Left cardiac atrium (tissue), 4 donors: ENCODE results near the gene NUCB2. TPM values are rescaled to one million over a fixed set of nuclear protein-coding genes. Genes with fewer than 3 reads are reported as not detected.
A peak's percentile ranks its signal among the peaks of the same experiment; 100 is the strongest.

ENCODE experiments used
- ATAC-seq, 2 donors: fragments of 200-7000 bp; cut with Tn5 transposase; one replicate each; pipeline ENCODE4 v1.9.1; 2020; ENCODE audit warnings: mild to moderate bottlenecking in 2 of 2, moderate library complexity in 2 of 2
- DNase-seq: peaks from one replicate; pipeline ENCODE4 v3.0.0-alpha.2; 2020
- intact Hi-C, 2 donors: fragments of 100-400 bp; cut with DNase I; formaldehyde crosslinking; loops; one replicate each; pipeline versions ENCODE4 v1.14.1 to v1.15.1; 2022 to 2023
- total RNA-seq, 2 donors: library from RNA; stranded (reverse); fragmentation: NEBNext Ultra II Directional; extraction: Animal tissue kit (Norgen Biotek cat#: 25700); gene quantifications; one replicate each; pipeline ENCODE4 v1.2.1, GENCODE V29; 2021
- donor health status: DM: no; HTN: yes; CAD: no.
- donor health status: DM: no; HTN: yes; CAD: no; lungs with severe emphysema.
- donor health status: DM: yes; HTN: yes; CAD: no.
- donor health status: Dilated cardiomyopathy.

The NUCB2 gene
- total RNA-seq, 2 donors from 2014 or later, result 135 to 145 TPM

GRCh38 chr11:17313349-17314231 is 37.1 kb downstream of the NUCB2 start:
- no peak for ATAC-seq
- intact Hi-C loops, result no loop called here
- no peak for DNase-seq

GRCh38 chr11:17314232-17314547 is 37.7 kb downstream of the NUCB2 start:
- DNase-seq, result no peak
- no peak for ATAC-seq
- intact Hi-C loops, result no loop called here

- intact Hi-C loops, result no loop called here
- DNase-seq (no peak), ATAC-seq (no peak)
Observed at GRCh38 chr11:17314904-17315426, 38.4 kb downstream of the NUCB2 start.

GRCh38 chr11:17328871-17329494 is 52.4 kb downstream of the NUCB2 start:
- intact Hi-C loops, result no loop called here
- DNase-seq, result no peak
- no peak for ATAC-seq

- intact Hi-C loops, result no loop called here
- no peak for DNase-seq
- no peak for ATAC-seq
Observed at GRCh38 chr11:17331669-17332068, 55.1 kb downstream of the NUCB2 start.

GRCh38 chr11:17333799-17334586 is 57.5 kb downstream of the NUCB2 start:
- intact Hi-C loops, result no loop called here
- ATAC-seq (peak; percentile 86), DNase-seq (peak; percentile 28)

- no peak for ATAC-seq
- intact Hi-C loops, result no loop called here
- DNase-seq, result no peak
Observed at GRCh38 chr11:17343257-17343656, 66.7 kb downstream of the NUCB2 start.

- DNase-seq (no peak), ATAC-seq (peak in 1 of 2 donors; percentile 92)
- intact Hi-C loops, result no loop called here
Observed at GRCh38 chr11:17343907-17344306, 67.4 kb downstream of the NUCB2 start.

- intact Hi-C loops, result no loop called here
- DNase-seq (no peak), ATAC-seq (no peak)
Observed at GRCh38 chr11:17347676-17348075, 71.1 kb downstream of the NUCB2 start.

- DNase-seq, result no peak
- intact Hi-C loops, result no loop called here
- ATAC-seq, result no peak
Observed at GRCh38 chr11:17350455-17351171, 74.1 kb downstream of the NUCB2 start.

- no peak for ATAC-seq
Observed at GRCh38 chr11:17351172-17351509, 74.6 kb downstream of the NUCB2 start.

GRCh38 chr11:17351510-17352176 is 75.1 kb downstream of the NUCB2 start, which contains the start of gene NCR3LG1:
Gene NCR3LG1, plus strand, starts transcription at chr11:17351800. Its CDS starts 170 bp downstream, at chr11:17351970.
- intact Hi-C loops, result no loop called here
- DNase-seq (peak; percentile 77), ATAC-seq (peak; percentile 61 to 72)

More at GRCh38 chr11:17351172-17351509, 74.6 kb downstream of the NUCB2 start:
- DNase-seq, result no peak
- intact Hi-C loops, result no loop called here

GRCh38 chr11:17352950-17353820 is 76.6 kb downstream of the NUCB2 start:
- intact Hi-C loops, result no loop called here
- ATAC-seq (peak; percentile 84 to 85), DNase-seq (peak; percentile 89)

- ATAC-seq (no peak), DNase-seq (no peak)
Observed at GRCh38 chr11:17353821-17354600, 77.5 kb downstream of the NUCB2 start.

GRCh38 chr11:17354601-17354991 is 78.1 kb downstream of the NUCB2 start:
- DNase-seq (peak; percentile 60), ATAC-seq (peak; percentile 25 to 47)
- intact Hi-C loops, result no loop called here

More at GRCh38 chr11:17353821-17354600, 77.5 kb downstream of the NUCB2 start:
- intact Hi-C loops, result no loop called here

GRCh38 chr11:17366495-17366894 is 90.0 kb downstream of the NUCB2 start:
- intact Hi-C loops, result no loop called here
- no peak for ATAC-seq
- no peak for DNase-seq

- intact Hi-C loops, result no loop called here
- ATAC-seq, result no peak
Observed at GRCh38 chr11:17368551-17368950, 92.0 kb downstream of the NUCB2 start.

More at GRCh38 chr11:17368551-17368950, 92.0 kb downstream of the NUCB2 start:
- no peak for DNase-seq
